T-helper 2 cell treated with Interferon-gamma antibody and Interleukin-4, amounts not matched to agents 5 μg/mL and 100 μg/mL, for 36 hours (primary cell): ENCODE results near the gene ALAS1.

Source experiments
- DNase-seq: peaks from one replicate; pipeline ENCODE4 v3.0.0; 2021; ENCODE audit warnings: low spot score
- H3K27ac Mint-ChIP-seq: one replicate; pipeline ENCODE4 v1.8.0; 2021; ENCODE audit warnings: mild to moderate bottlenecking, mixed read lengths
- H3K27me3 Mint-ChIP-seq: one replicate; pipeline ENCODE4 v1.8.0; 2021; ENCODE audit warnings: low read depth, mixed read lengths
- H3K36me3 Mint-ChIP-seq: one replicate; pipeline ENCODE4 v1.8.0; 2021; ENCODE audit warnings: low read depth, mixed read lengths
- H3K4me1 Mint-ChIP-seq: one replicate; pipeline ENCODE4 v1.8.0; 2021; ENCODE audit warnings: low read depth, mixed read lengths
- H3K4me3 Mint-ChIP-seq: one replicate; pipeline ENCODE4 v1.8.0; 2022; ENCODE audit warnings: mild to moderate bottlenecking, moderate library complexity, mixed read lengths
- H3K9me3 Mint-ChIP-seq: one replicate; pipeline ENCODE4 v1.8.0; 2021; ENCODE audit warnings: mixed read lengths

The ALAS1 gene

DNA sequence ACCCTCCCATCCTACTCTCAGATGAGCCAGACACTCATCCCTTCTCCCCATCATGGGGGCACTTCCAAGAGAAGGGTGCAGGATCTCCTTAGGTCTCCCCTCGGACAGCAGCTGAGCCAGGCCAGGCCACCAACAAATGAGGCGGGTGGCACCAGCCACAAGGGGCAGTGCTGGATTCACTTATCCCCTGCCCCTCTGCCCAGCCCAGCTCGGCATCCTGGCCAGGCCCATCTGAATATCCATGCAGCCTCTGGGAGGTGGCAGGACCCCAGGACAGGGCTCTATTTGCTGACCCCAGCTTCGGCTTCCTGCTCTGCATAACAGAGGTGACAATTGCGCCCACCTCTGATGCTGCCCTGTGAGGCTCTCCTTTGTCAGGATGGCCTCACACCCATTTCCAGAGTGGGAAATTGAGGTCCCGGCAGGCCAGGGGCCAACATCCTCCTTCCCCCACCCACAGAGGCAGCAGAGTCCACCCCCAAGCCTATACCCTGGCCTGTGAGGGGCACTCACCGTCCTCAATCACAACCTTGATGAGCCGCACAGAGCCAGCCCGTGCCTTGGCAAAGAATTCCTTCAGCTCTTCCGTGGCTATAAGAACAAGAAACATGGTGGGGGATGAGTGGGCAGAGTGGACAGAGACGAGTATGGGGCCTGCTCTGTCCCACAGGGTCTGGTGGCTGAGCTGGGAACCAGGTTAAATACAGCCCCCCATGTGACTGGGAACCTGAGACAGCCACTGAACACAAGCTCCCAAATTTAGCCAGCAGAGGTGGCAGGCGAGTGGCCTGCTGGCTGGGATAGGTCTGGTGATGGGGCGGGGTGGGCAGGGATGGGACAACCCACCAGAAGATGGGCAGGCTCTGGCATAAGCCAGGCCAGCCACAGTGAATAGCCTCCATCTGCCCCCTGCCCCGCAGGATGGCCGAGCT is 36.8 kb downstream of the ALAS1 start:
- Mint-ChIP-seq H3K27ac (no peak overlapping the region), H3K4me1 (peaks cover 24% of the 10 kb centered on the region), H3K27me3 (no peaks in the 10 kb centered on the region), H3K9me3 (no peaks in the 10 kb centered on the region), H3K36me3 (peaks cover 38% of the 10 kb centered on the region), H3K4me3 (no peak overlapping the region)
- DNase-seq: no peak

DNA sequence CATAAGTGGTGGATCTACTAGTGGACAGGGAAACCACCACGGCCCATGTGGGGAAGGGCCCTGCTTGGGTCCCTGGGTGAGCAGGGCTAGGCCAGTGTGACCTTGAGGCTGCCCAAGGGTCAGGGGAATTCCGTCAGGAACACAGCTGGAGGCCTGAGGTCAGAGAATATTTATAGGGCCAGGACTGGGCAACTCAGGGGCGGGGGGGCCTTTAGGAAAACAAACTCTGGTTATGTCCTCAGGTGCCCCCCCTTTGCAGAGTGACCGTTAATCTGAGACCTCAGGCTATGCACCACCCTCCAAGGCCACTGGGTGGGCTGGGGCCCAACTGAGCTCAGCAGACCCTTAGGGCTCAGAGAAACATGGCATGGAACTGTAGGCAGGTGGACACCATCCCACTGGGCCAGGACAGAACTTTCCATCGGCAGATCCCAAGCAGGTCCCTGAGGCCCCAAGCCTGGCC is 38.5 kb downstream of the ALAS1 start:
- H3K27me3 Mint-ChIP-seq: no peaks in the 10 kb centered on the region
- H3K4me1 Mint-ChIP-seq: peaks cover 37% of the 10 kb centered on the region

DNA sequence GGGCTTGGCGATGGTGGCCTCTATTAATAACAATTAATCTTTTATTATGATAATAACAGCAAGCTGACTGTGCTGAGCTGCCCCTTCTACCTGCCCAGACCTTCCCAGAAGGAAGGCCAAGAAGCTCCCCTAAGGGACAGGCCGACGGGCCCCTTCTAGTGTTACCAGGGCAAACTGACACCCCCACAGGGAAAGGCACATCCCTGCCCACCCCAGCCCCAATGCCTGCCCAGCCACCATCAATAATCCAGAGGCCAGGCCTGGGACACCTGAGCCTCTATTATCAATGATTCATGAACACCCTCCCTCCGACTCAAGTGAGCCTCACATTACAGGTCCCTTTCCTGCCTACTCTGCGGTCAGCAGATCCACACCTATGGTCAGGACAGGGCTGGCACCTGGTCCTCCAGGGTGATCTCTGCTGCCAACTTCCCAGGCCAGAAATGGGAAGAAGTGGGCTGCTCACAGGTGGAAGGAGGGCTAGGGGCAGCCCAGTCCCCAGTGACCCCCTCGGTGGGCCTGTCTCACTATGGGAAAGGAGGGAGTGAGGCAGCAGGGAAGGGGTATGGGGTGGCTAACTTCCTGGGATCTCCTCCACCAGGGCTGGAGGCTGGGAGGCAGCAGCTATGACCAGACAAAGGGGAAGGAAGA is 39.2 kb downstream of the ALAS1 start:
- H3K36me3 Mint-ChIP-seq: peaks cover 27% of the 10 kb centered on the region
- peak overlapping the region; percentile 52 for H3K27ac Mint-ChIP-seq
- peak overlapping the region; percentile 64 for H3K4me3 Mint-ChIP-seq
- H3K4me1 Mint-ChIP-seq: peaks cover 40% of the 10 kb centered on the region
- H3K27me3 Mint-ChIP-seq: no peaks in the 10 kb centered on the region
- DNase-seq: no peak
- H3K9me3 Mint-ChIP-seq: no peaks in the 10 kb centered on the region

More for the DNA sequence above, 38.5 kb downstream of the ALAS1 start:
- Mint-ChIP-seq H3K27ac (peak overlapping the region; percentile 70), H3K36me3 (peaks cover 28% of the 10 kb centered on the region), H3K9me3 (no peaks in the 10 kb centered on the region), H3K4me3 (peak overlapping the region; percentile 45)
- DNase-seq: no peak

DNA sequence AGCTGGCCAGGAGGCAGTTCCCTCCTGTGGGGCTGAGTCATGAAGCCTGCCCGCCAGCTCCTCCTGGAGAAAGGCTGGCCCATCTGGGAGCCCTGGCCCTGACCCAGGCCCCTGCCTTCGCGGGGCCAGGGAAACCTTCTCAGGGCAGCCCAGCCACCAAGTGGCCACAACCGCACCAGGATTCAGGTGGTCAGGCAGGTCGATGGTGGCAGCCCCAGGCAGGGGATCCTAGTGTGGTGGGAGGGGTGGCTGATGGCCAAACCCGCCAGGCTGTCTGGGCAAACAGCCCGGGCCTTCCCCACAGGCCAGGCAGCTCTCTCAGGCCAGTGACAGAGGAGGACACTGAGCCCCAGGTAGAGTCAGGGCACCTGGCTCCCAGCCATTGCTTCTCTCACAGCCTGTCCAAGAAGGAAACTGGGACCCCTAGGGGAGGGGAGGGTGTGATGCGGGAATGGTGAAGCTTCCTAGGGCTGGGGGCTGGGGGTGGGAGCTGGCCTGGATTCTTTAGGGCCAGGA is 39.8 kb downstream of the ALAS1 start:
- DNase-seq: no peak
- H3K4me3 Mint-ChIP-seq: peak overlapping the region; percentile 99
- peaks cover 26% of the 10 kb centered on the region for H3K36me3 Mint-ChIP-seq

DNA sequence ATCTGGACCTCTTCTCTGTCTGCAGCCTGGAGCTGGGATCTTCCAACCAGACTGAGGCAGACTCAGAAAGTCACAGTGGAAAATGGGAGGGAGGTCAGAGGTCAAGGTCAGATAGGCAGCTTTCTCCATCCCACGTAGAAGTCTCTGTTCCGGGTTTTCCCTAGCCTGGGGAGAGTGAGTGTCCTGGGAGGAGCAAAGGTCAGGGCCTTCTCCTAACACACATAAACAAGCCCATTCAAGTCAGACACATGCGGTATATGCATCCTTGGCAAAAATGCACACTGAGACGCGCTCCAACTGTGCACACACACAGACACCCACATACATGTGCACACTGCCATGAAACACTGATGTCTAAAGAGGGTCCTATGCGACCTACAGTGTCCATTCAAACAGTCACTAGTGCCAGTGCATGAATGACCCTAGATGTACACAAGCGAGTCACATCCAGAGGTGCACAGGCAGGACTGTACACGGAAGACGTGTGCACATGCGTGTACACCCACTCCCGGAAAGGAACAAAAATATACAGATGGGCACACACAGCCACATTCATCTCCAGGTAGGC is 40.3 kb downstream of the ALAS1 start:
- peaks cover 26% of the 10 kb centered on the region for H3K36me3 Mint-ChIP-seq
- H3K4me3 Mint-ChIP-seq: peak overlapping the region; percentile 99
- H3K27ac Mint-ChIP-seq: peak overlapping the region; percentile 87
- H3K4me1 Mint-ChIP-seq: peaks cover 46% of the 10 kb centered on the region
- no peaks in the 10 kb centered on the region for H3K9me3 Mint-ChIP-seq
- H3K27me3 Mint-ChIP-seq: no peaks in the 10 kb centered on the region
- no peak for DNase-seq

More for the DNA sequence above, 39.8 kb downstream of the ALAS1 start:
- Mint-ChIP-seq H3K27me3 (no peaks in the 10 kb centered on the region), H3K4me1 (peaks cover 42% of the 10 kb centered on the region), H3K9me3 (no peaks in the 10 kb centered on the region), H3K27ac (peak overlapping the region; percentile 67)

GRCh38 chr3:52238761-52239701 is 41.1 kb downstream of the ALAS1 start, which contains the start of gene TWF2:
TWF2 (minus strand) TSS chr3:52239158; CDS start chr3:52239016, 142 bp downstream.
- Mint-ChIP-seq H3K9me3 (no peaks in the 10 kb centered on the region), H3K27me3 (no peaks in the 10 kb centered on the region), H3K27ac (peak within 1 kb of the TSS; percentile 96), H3K4me3 (peak within 1 kb of the TSS; percentile 99), H3K4me1 (peaks cover 52% of the 10 kb centered on the region), H3K36me3 (peaks cover 26% of the 10 kb centered on the region)
- peak; percentile 91 for DNase-seq

- Mint-ChIP-seq H3K9me3 (no peaks in the 10 kb centered on the region), H3K4me1 (peaks cover 64% of the 10 kb centered on the region), H3K4me3 (peak overlapping the region; percentile 99), H3K27ac (peak overlapping the region; percentile 96), H3K27me3 (no peaks in the 10 kb centered on the region), H3K36me3 (peaks cover 22% of the 10 kb centered on the region)
- peak; percentile 64 for DNase-seq
Measured at GRCh38 chr3:52240059-52240885, 42.3 kb downstream of the ALAS1 start.

DNA sequence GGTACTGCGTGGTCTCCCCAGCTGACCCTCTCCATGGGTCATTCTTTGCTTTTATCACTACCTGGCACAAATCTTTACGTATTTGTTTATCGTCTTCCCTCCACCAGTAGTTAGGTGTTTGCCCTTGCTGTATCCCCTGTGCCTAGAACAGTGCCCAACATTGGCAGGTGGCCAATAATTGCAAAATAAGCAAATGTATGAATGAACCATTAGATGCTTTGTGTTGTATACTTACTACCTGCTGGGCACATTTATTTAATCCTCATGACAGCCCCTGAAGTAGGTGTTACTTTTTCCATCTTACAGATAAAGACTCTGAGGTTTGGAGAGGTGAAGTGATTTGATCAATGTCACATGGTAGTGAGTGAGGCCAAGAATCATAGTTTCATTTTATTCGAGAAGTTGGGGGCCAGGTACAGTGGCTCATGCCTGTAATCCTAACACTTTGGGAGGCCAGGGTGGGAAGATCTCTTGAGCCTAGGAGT is 43.0 kb downstream of the ALAS1 start:
- DNase-seq: no peak
- H3K9me3 Mint-ChIP-seq: no peaks in the 10 kb centered on the region
- H3K4me1 Mint-ChIP-seq: peaks cover 61% of the 10 kb centered on the region
- H3K36me3 Mint-ChIP-seq: peaks cover 19% of the 10 kb centered on the region
- H3K27me3 Mint-ChIP-seq: no peaks in the 10 kb centered on the region
- H3K27ac Mint-ChIP-seq: peak overlapping the region; percentile 96
- peak overlapping the region; percentile 99 for H3K4me3 Mint-ChIP-seq

- no peaks in the 10 kb centered on the region for H3K27me3 Mint-ChIP-seq
- no peaks in the 10 kb centered on the region for H3K9me3 Mint-ChIP-seq
- DNase-seq: no peak
- peak overlapping the region; percentile 0 for H3K4me3 Mint-ChIP-seq
- H3K4me1 Mint-ChIP-seq: peaks cover 65% of the 10 kb centered on the region
- peak overlapping the region; percentile 48 for H3K27ac Mint-ChIP-seq
- peaks cover 25% of the 10 kb centered on the region for H3K36me3 Mint-ChIP-seq
Measured at GRCh38 chr3:52242039-52242438, 44.1 kb downstream of the ALAS1 start.

GRCh38 chr3:52243791-52244628 is 46.0 kb downstream of the ALAS1 start:
- Mint-ChIP-seq H3K4me3 (peak overlapping the region; percentile 83), H3K4me1 (peaks cover 67% of the 10 kb centered on the region), H3K36me3 (peaks cover 36% of the 10 kb centered on the region), H3K27me3 (no peaks in the 10 kb centered on the region), H3K27ac (peak overlapping the region; percentile 73), H3K9me3 (no peaks in the 10 kb centered on the region)
- peak; percentile 57 for DNase-seq

- peaks cover 45% of the 10 kb centered on the region for H3K36me3 Mint-ChIP-seq
- DNase-seq: peak; percentile 54
Measured at GRCh38 chr3:52245322-52246263, 47.6 kb downstream of the ALAS1 start, which contains the start of gene PPM1M. PPM1M (plus strand) TSS chr3:52245759; CDS start chr3:52245825, 66 bp downstream.

More at GRCh38 chr3:52245322-52246263, 47.6 kb downstream of the ALAS1 start, which contains the start of gene PPM1M:
- H3K27ac Mint-ChIP-seq: peak within 1 kb of the TSS; percentile 83
- H3K4me1 Mint-ChIP-seq: peaks cover 63% of the 10 kb centered on the region
- peak within 1 kb of the TSS; percentile 90 for H3K4me3 Mint-ChIP-seq
- H3K27me3 Mint-ChIP-seq: no peaks in the 10 kb centered on the region
- no peaks in the 10 kb centered on the region for H3K9me3 Mint-ChIP-seq
